HepG2 (cell line): Measurements from ENCODE around the gene DGKD. TPM values are rescaled to one million over a fixed set of nuclear protein-coding genes. Genes with fewer than 3 reads are reported as not detected.

ENCODE experiments used
- ATAC-seq: fragments of 200-7000 bp; cut with Tn5 transposase; 3 replicates; pipeline ENCODE4 v1.9.1; 2020; ENCODE audit warnings: mild to moderate bottlenecking, moderate library complexity
- BruUV-seq: library from RNA; stranded (reverse); fragments of 400-500 nt; replicated peaks from 2 replicates; lab custom pipeline; 2021; lab: Mats Ljungman, UMichigan
- CTCF ChIA-PET: fragments of 300-600 bp; formaldehyde crosslinking; extraction: SDS; loops from one replicate; lab custom pipeline; 2021; ENCODE audit warnings: low total read pairs, inconsistent platforms, low intra/inter-chr PET ratio; lab: Yijun Ruan, JAX
- POLR2A ChIA-PET: fragments of 350-600 bp; sonication (Branson Sonifier 250); formaldehyde crosslinking; loops from one replicate; lab custom pipeline; 2020; ENCODE audit warnings: antibody characterized with exemption, inconsistent platforms; lab: Yijun Ruan, JAX
- DNase-seq: peaks from one replicate; pipeline ENCODE4 v3.0.0-alpha.2; 2015; ENCODE audit warnings: low spot score
- FAIRE-seq: peaks from 3 replicates; lab custom pipeline; 2011; peaks lifted over from hg19 to GRCh38; lab: Jason Lieb, UNC
- H2AFZ ChIP-seq: one replicate; pipeline ENCODE4 v1.6.1; 2011; ENCODE audit warnings: low read length, inconsistent platforms
- H3K27ac ChIP-seq: fragments of 300-600 bp; 3 replicates; pipeline ENCODE4 v1.8.0; 2011; ENCODE audit warnings: mixed run types, mild to moderate bottlenecking, mixed read lengths, low read length, inconsistent platforms; ENCODE audit not compliant: insufficient read depth; ENCODE audit errors: extremely low read length
- H3K27me3 ChIP-seq, 2 experiments: fragments of 200-600 bp in 1 of 2; 2 replicates in 1 of 2; 3 replicates in 1 of 2; pipeline versions ENCODE4 v1.6.0 to v1.8.0; 2011; ENCODE audit warnings: low read length in 2 of 2, mild to moderate bottlenecking in 2 of 2, moderate library complexity in 2 of 2, inconsistent platforms in 1 of 2; ENCODE audit not compliant: insufficient read depth in 2 of 2, control insufficient read depth in 1 of 2
- H3K36me3 ChIP-seq, 2 experiments: fragments of 200-600 bp in 1 of 2; replicated peaks in 1 of 2; 2 replicates in 1 of 2; 3 replicates in 1 of 2; pipeline versions ENCODE4 v1.5.1 to v1.8.0; 2011; ENCODE audit warnings: low read length in 2 of 2, inconsistent platforms in 1 of 2; ENCODE audit not compliant: insufficient read depth in 2 of 2, control insufficient read depth in 1 of 2
- H3K4me1 ChIP-seq: 2 replicates; pipeline ENCODE4 v1.5.1; 2012; ENCODE audit warnings: low read length, inconsistent platforms; ENCODE audit not compliant: insufficient read depth
- H3K4me2 ChIP-seq: 2 replicates; pipeline ENCODE4 v1.6.0; 2011; ENCODE audit warnings: low read depth, low read length, inconsistent platforms
- H3K4me3 ChIP-seq, 3 experiments: fragments of 200-600 bp in 1 of 3; sonication (generic), shearing (Covaris generic) in 1 of 3; replicated peaks in 1 of 3; 2 replicates each; pipeline ENCODE4 v1.5.1; 2011 to 2016; ENCODE audit warnings: low read length in 3 of 3, inconsistent platforms in 2 of 3, low read depth in 2 of 3, mild to moderate bottlenecking in 2 of 3, control low read depth in 1 of 3, mixed read lengths in 1 of 3; ENCODE audit not compliant: insufficient read depth in 1 of 3
- H3K79me2 ChIP-seq: one replicate; pipeline ENCODE4 v1.6.1; 2011; ENCODE audit warnings: low read length, inconsistent platforms; ENCODE audit not compliant: insufficient read depth
- H3K9ac ChIP-seq: 2 replicates; pipeline ENCODE4 v1.6.0; 2011; ENCODE audit warnings: mild to moderate bottlenecking, low read depth, low read length, inconsistent platforms; ENCODE audit not compliant: insufficient read depth
- H3K9me3 ChIP-seq: 2 replicates; pipeline ENCODE4 v1.5.1; 2012; ENCODE audit warnings: mild to moderate bottlenecking, low read length
- H4K20me1 ChIP-seq: 2 replicates; pipeline ENCODE4 v1.6.0; 2011; ENCODE audit warnings: inconsistent platforms, mild to moderate bottlenecking, low read length, moderate library complexity; ENCODE audit not compliant: insufficient read depth
- BCL6 ChIP-seq: IDR thresholded peaks from 2 replicates; pipeline ENCODE4 v1.6.1; 2016; ENCODE audit warnings: missing genetic modification reagents, missing compliant biosample characterization
- CHD4 ChIP-seq: fragments of 200-600 bp; sonication (generic); IDR thresholded peaks from 2 replicates; pipeline ENCODE4 v1.7.0; 2017; ENCODE audit warnings: mild to moderate bottlenecking, low read length, borderline replicate concordance
- FOXO1 ChIP-seq: sonication (generic); formaldehyde crosslinking; IDR thresholded peaks from 2 replicates; pipeline ENCODE4 v1.4.0; 2020; ENCODE audit warnings: missing genetic modification reagents
- IRF2 ChIP-seq: IDR thresholded peaks from 2 replicates; pipeline ENCODE4 v1.6.1; 2018; ENCODE audit warnings: missing genetic modification reagents, missing compliant biosample characterization
- MAFK ChIP-seq, 2 experiments: IDR thresholded peaks in 1 of 2; conservative IDR thresholded peaks in 1 of 2; 2 replicates each; pipeline ENCODE4 v1.6.1; 2011; ENCODE audit warnings: improper control_type of control experiment in 2 of 2, low read length in 2 of 2
- ZBTB1 ChIP-seq: sonication (generic); formaldehyde crosslinking; IDR thresholded peaks from 2 replicates; pipeline ENCODE4 v1.4.0; 2020; ENCODE audit warnings: missing genetic modification reagents, borderline replicate concordance
- ZNF207 ChIP-seq: fragments of 450-650 bp; IDR thresholded peaks from 2 replicates; pipeline ENCODE4 v1.6.1; 2016; ENCODE audit warnings: antibody characterized with exemption, borderline replicate concordance
- ZNF563 ChIP-seq: sonication (generic); formaldehyde crosslinking; IDR thresholded peaks from 2 replicates; pipeline ENCODE4 v1.8.0; 2022; ENCODE audit warnings: mild to moderate bottlenecking, moderate library complexity, missing genetic modification reagents
- ZNF598 ChIP-seq: sonication (generic); formaldehyde crosslinking; IDR thresholded peaks from 2 replicates; pipeline ENCODE4 v1.5.1; 2020; ENCODE audit warnings: mild to moderate bottlenecking, missing genetic modification reagents, borderline replicate concordance
- ZNF773 ChIP-seq: sonication (generic); formaldehyde crosslinking; IDR thresholded peaks from 2 replicates; pipeline ENCODE4 v1.4.0; 2020; ENCODE audit warnings: missing genetic modification reagents, borderline replicate concordance
- ZSCAN30 ChIP-seq: sonication (generic); formaldehyde crosslinking; IDR thresholded peaks from 2 replicates; pipeline ENCODE4 v1.5.0; 2020; ENCODE audit warnings: mild to moderate bottlenecking, missing genetic modification reagents
- WGBS: methylation state at CpG from one replicate; pipeline ENCODE4 v1.1.6; 2017; ENCODE audit warnings: low lambda C conversion rate; 5-methylcytosine and 5-hydroxymethylcytosine counted together
- in situ Hi-C: cut with HindIII; loops from 2 replicates; pipeline ENCODE4 v1.10.0; 2017; ENCODE audit warnings: low pct_unique_long_range_greater_than_20kb; ENCODE audit not compliant: extremely low pct_ligation_motif_present
- intact Hi-C: fragments of 100-400 bp; cut with micrococcal nuclease; formaldehyde crosslinking; loops from one replicate; pipeline ENCODE4 v1.10.0; 2022; ENCODE audit not compliant: unreplicated experiment
- polyA plus RNA-seq, 8 experiments: library from polyadenylated mRNA; depleted of rRNA in 3 of 8; stranded (reverse) in 7 of 8; unstranded in 1 of 8; fragments of >200 nt; fragmentation: Illumina TruSeq in 4 of 8; extraction: Trizol in 4 of 8; gene quantifications; 2 replicates each; pipeline versions ENCODE4 v1.2.1 to v1.2.3, GENCODE V29; 2011 to 2016; ENCODE audit warnings: low read depth in 4 of 8, missing spikeins in 1 of 8, mixed read lengths in 1 of 8; ENCODE audit not compliant: insufficient read depth in 1 of 8
- total RNA-seq, 5 experiments: library from RNA; depleted of rRNA; stranded (reverse); fragments of >200 nt; fragmentation: Illumina TruSeq; extraction: Trizol; gene quantifications; 2 replicates each; pipeline ENCODE4 v1.2.3, GENCODE V29; 2016; ENCODE audit warnings: low read depth in 1 of 5
- TF ChIP-seq, protein P1 (sequence below): IDR thresholded peaks from 2 replicates; pipeline ENCODE4 v1.6.1; 2012; ENCODE audit warnings: low read length, improper control_type of control experiment
- TF ChIP-seq, protein P2 (sequence below): sonication (generic); formaldehyde crosslinking; IDR thresholded peaks from 2 replicates; pipeline ENCODE4 v1.8.0; 2022; ENCODE audit warnings: mild to moderate bottlenecking, missing genetic modification reagents; ENCODE audit not compliant: insufficient replicate concordance
- TF ChIP-seq, protein P3 (sequence below): sonication (generic); formaldehyde crosslinking; IDR thresholded peaks from 2 replicates; pipeline ENCODE4 v1.9.0; 2021; ENCODE audit warnings: missing genetic modification reagents, mild to moderate bottlenecking, borderline replicate concordance
- TF ChIP-seq, protein P4 (sequence below): sonication (generic); formaldehyde crosslinking; IDR thresholded peaks from 2 replicates; pipeline ENCODE4 v1.8.0; 2022; ENCODE audit warnings: mild to moderate bottlenecking, missing genetic modification reagents, moderate library complexity

Gene DGKD
- total and polyA plus RNA-seq, 2 of the 13 experiments (the other 11 are each of a cell fraction or from before 2014, with no cell fraction given): 24.5 to 33.2 TPM

DNA sequence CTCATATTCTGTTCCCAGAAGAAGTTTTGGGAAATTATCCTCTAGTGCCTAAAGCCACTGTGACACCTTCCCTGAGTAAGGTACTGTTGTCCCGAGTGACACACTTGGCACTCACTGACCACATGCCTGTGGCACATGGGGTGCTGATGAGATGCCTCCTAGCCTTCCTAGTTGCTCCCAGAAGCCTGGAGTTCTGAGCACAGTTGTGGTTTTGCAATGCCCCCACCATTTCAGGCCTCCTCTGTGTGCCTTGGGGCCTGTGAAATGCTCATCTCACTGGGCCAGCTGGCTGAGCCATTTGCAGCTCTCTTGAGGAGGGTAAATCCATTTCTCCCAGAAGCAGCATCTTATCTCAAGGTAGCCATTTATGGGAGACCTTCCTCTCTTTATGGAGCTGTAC, 91.8 kb downstream of the DGKD start (continued):
- TF ChIP-seq, protein P1, sequence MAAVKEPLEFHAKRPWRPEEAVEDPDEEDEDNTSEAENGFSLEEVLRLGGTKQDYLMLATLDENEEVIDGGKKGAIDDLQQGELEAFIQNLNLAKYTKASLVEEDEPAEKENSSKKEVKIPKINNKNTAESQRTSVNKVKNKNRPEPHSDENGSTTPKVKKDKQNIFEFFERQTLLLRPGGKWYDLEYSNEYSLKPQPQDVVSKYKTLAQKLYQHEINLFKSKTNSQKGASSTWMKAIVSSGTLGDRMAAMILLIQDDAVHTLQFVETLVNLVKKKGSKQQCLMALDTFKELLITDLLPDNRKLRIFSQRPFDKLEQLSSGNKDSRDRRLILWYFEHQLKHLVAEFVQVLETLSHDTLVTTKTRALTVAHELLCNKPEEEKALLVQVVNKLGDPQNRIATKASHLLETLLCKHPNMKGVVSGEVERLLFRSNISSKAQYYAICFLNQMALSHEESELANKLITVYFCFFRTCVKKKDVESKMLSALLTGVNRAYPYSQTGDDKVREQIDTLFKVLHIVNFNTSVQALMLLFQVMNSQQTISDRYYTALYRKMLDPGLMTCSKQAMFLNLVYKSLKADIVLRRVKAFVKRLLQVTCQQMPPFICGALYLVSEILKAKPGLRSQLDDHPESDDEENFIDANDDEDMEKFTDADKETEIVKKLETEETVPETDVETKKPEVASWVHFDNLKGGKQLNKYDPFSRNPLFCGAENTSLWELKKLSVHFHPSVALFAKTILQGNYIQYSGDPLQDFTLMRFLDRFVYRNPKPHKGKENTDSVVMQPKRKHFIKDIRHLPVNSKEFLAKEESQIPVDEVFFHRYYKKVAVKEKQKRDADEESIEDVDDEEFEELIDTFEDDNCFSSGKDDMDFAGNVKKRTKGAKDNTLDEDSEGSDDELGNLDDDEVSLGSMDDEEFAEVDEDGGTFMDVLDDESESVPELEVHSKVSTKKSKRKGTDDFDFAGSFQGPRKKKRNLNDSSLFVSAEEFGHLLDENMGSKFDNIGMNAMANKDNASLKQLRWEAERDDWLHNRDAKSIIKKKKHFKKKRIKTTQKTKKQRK: no peak
- TF ChIP-seq ZSCAN30 (CRISPR knock-in tag) (no peak), ZNF598 (CRISPR knock-in tag) (no peak)

DNA sequence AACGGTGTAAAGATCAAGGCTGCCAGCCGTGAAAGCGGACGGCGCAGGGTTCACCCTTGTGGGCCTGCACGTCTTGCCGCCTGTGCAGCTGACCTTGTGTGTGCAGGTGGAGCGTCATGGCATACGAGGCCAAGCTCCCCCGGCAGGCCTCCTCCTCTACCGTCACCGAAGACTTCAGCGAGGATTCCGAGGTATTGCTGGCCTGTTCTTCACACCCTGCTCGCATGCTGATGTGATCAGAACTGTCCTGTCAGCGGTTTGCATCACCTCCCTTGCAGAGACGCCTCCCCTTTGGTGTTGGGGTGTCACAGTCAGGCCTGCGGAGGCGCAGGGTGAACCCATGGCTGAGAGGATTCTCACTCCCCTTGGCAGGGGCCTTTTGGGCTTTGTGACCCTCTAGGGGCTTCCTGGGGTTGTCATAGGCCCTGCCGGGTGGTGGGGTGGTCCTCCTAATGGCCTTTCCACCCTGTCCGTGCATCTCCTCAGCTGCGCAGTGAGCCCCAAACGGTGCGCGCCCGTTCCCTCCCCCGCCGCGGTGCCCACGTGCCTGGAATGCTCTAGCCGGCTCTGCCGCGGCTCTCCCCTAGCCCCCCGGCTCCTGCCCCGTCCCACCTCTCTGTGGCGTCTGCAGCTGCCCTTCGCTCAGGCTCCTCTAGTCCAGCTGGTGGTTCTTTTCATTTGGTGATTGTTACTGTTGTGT, 92.5 kb downstream of the DGKD start:
- H4K20me1 ChIP-seq: peaks cover 3% of the 10 kb centered on the region; the same call in 1 of the 2 replicates
- no peak overlapping the region for H3K9ac ChIP-seq
- FAIRE-seq: no peak
- no peak overlapping the region for H2AFZ ChIP-seq
- POLR2A ChIA-PET: no interaction called here
- no TSS peak for BruUV-seq
- H3K27ac ChIP-seq: no peak overlapping the region
- intact Hi-C loops: loop anchor here (5.0 to 10.0 kb wide), 3 partner anchors 92 to 388 kb away; partner anchors contain the start of genes DGKD and UGT1A5
- WGBS: 96% methylated on average over 37 of the region's 37 CpGs
- H3K4me1 ChIP-seq: peaks cover 10% of the 10 kb centered on the region
- in situ Hi-C loops: no loop called here
- H3K36me3 ChIP-seq: peaks cover 49 to 77% of the 10 kb centered on the region in 2 experiments
- H3K9me3 ChIP-seq: no peaks in the 10 kb centered on the region
- H3K4me2 ChIP-seq: no peak overlapping the region
- H3K4me3 ChIP-seq: no peak overlapping the region
- CTCF ChIA-PET: no interaction called here
- ATAC-seq: no peak
- no peaks in the 10 kb centered on the region for H3K79me2 ChIP-seq
- no peaks in the 10 kb centered on the region for H3K27me3 ChIP-seq
- DNase-seq: no peak
- TF ChIP-seq ZNF563 (CRISPR knock-in tag): no peak
- no peak for TF ChIP-seq FOXO1
- TF ChIP-seq, protein P2, sequence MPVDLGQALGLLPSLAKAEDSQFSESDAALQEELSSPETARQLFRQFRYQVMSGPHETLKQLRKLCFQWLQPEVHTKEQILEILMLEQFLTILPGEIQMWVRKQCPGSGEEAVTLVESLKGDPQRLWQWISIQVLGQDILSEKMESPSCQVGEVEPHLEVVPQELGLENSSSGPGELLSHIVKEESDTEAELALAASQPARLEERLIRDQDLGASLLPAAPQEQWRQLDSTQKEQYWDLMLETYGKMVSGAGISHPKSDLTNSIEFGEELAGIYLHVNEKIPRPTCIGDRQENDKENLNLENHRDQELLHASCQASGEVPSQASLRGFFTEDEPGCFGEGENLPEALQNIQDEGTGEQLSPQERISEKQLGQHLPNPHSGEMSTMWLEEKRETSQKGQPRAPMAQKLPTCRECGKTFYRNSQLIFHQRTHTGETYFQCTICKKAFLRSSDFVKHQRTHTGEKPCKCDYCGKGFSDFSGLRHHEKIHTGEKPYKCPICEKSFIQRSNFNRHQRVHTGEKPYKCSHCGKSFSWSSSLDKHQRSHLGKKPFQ (CRISPR knock-in tag): no peak
- no peak for TF ChIP-seq IRF2
- no peak for TF ChIP-seq ZNF207
- TF ChIP-seq, protein P3, sequence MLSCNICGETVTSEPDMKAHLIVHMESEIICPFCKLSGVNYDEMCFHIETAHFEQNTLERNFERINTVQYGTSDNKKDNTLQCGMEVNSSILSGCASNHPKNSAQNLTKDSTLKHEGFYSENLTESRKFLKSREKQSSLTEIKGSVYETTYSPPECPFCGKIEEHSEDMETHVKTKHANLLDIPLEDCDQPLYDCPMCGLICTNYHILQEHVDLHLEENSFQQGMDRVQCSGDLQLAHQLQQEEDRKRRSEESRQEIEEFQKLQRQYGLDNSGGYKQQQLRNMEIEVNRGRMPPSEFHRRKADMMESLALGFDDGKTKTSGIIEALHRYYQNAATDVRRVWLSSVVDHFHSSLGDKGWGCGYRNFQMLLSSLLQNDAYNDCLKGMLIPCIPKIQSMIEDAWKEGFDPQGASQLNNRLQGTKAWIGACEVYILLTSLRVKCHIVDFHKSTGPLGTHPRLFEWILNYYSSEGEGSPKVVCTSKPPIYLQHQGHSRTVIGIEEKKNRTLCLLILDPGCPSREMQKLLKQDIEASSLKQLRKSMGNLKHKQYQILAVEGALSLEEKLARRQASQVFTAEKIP (CRISPR knock-in tag): no peak
- TF ChIP-seq, protein P4, sequence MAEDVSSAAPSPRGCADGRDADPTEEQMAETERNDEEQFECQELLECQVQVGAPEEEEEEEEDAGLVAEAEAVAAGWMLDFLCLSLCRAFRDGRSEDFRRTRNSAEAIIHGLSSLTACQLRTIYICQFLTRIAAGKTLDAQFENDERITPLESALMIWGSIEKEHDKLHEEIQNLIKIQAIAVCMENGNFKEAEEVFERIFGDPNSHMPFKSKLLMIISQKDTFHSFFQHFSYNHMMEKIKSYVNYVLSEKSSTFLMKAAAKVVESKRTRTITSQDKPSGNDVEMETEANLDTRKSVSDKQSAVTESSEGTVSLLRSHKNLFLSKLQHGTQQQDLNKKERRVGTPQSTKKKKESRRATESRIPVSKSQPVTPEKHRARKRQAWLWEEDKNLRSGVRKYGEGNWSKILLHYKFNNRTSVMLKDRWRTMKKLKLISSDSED (CRISPR knock-in tag): no peak
- TF ChIP-seq ZNF773 (CRISPR knock-in tag): no peak
- TF ChIP-seq CHD4: no peak
- no peak for TF ChIP-seq BCL6 (CRISPR knock-in tag)
- no peak for TF ChIP-seq ZBTB1 (CRISPR knock-in tag)
- peak; percentile 90 to 92 for TF ChIP-seq MAFK (conservative IDR thresholded peaks at IDR 0.05 in 1 of 2, IDR thresholded peaks at IDR 0.05 in 1 of 2; ENCODE audit: low read length in 2 of 2)
